ENCODE measurements around the gene PLA2G3. TPM values are rescaled to one million over a fixed set of nuclear protein-coding genes. Genes with fewer than 3 reads are reported as not detected.
A peak's percentile ranks its signal among the peaks of the same experiment; 100 is the strongest.

Gene PLA2G3
- total and polyA plus RNA-seq, 2 donors from 2014 or later, result 1.2 TPM; not detected in 1

GRCh38 chr22:31134688-31135087 is 5.6 kb downstream of the PLA2G3 start:
- TF ChIP-seq CTCF (IDR thresholded peaks at IDR 0.05; ENCODE audit: borderline replicate concordance, extremely low read depth, insufficient read depth), result no peak
- peaks cover 0 to 3% (median 0%) of the 10 kb centered on the region in 3 donors for H3K4me1 ChIP-seq (ENCODE audit: control insufficient read depth in 2 of 3, insufficient read depth in 2 of 3, low read depth in 1 of 3, low read length in 3 of 3)
- no peak overlapping the region for H3K4me3 ChIP-seq (ENCODE audit: low read length in 3 of 3)
- no peak overlapping the region for H3K9ac ChIP-seq (ENCODE audit: low read length in 3 of 3)
- no peaks in the 10 kb centered on the region for H3K36me3 ChIP-seq (ENCODE audit: control insufficient read depth in 2 of 3, insufficient read depth in 3 of 3, low read length in 3 of 3)
- intact Hi-C loops (cut with DNase I), result no loop called here
- no peak for DNase-seq
- FAIRE-seq, result no peak
- no peaks in the 10 kb centered on the region for H3K27me3 ChIP-seq (ENCODE audit: control insufficient read depth, insufficient read depth, low read length)
- H3K27ac ChIP-seq (ENCODE audit: low read depth in 2 of 2, low read length in 2 of 2), result no peak overlapping the region
- H3K9me3 ChIP-seq (ENCODE audit: control insufficient read depth in 2 of 3, insufficient read depth in 1 of 3, low read length in 3 of 3), result no peaks in the 10 kb centered on the region

DNA sequence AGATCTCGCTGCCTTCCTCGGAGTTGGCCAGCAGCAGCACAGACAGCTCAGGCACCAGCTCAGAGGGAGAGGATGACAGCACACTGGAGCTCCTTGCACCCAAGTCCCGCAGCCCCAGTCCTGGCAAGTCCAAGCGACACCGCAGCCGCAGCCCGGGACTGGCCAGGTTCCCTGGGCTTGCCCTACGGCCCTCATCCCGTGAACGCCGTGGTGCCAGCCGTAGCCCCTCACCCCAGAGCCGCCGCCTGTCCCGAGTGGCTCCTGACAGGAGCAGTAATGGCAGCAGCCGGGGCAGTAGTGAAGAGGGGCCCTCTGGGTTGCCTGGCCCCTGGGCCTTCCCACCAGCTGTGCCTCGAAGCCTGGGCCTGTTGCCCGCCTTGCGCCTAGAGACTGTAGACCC is 6.4 kb downstream of the PLA2G3 start:
- no peak for DNase-seq
- Histone ChIP-seq H3K27me3 (ENCODE audit: control insufficient read depth, insufficient read depth, low read length) (no peaks in the 10 kb centered on the region), H3K36me3 (ENCODE audit: control insufficient read depth in 2 of 3, insufficient read depth in 3 of 3, low read length in 3 of 3) (no peaks in the 10 kb centered on the region), H3K9ac (ENCODE audit: low read length in 3 of 3) (no peak overlapping the region), H3K9me3 (ENCODE audit: control insufficient read depth in 2 of 3, insufficient read depth in 1 of 3, low read length in 3 of 3) (no peaks in the 10 kb centered on the region), H3K4me3 (ENCODE audit: low read length in 3 of 3) (no peak overlapping the region), H3K27ac (ENCODE audit: low read depth in 2 of 2, low read length in 2 of 2) (no peak overlapping the region), H3K4me1 (ENCODE audit: control insufficient read depth in 2 of 3, insufficient read depth in 2 of 3, low read depth in 1 of 3, low read length in 3 of 3) (peaks cover 0 to 3% (median 0%) of the 10 kb centered on the region in 3 donors)
- TF ChIP-seq CTCF (IDR thresholded peaks at IDR 0.05; ENCODE audit: borderline replicate concordance, extremely low read depth, insufficient read depth), result no peak
- intact Hi-C loops (cut with DNase I), result no loop called here
- FAIRE-seq, result no peak

DNA sequence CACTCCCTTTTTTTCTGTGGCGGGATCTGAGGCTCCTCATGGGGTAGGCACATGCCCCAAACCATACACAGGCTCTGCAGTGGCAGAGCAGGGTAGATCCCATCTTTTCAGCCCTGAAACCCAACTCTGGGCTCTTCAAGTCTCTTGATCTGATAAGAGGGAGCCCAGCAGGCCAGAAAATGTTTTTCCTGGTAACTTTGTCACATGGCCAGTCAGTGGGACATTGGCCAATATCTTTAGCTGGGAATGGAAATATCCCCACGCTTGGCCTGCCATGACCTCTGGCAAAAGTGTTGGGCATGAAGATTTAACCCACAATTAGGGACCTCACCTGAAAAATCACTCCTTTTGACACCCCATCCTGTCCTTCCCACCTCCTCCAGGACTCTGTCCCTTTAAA is 9.4 kb downstream of the PLA2G3 start:
- no peak overlapping the region for H3K9ac ChIP-seq (ENCODE audit: low read length in 3 of 3)
- no peak for DNase-seq
- H3K27ac ChIP-seq (ENCODE audit: low read depth in 2 of 2, low read length in 2 of 2), result peak overlapping the region; percentile 55 to 91
- no peaks in the 10 kb centered on the region for H3K9me3 ChIP-seq (ENCODE audit: control insufficient read depth in 2 of 3, insufficient read depth in 1 of 3, low read length in 3 of 3)
- peaks cover 0 to 2% (median 0%) of the 10 kb centered on the region in 3 donors for H3K36me3 ChIP-seq (ENCODE audit: control insufficient read depth in 2 of 3, insufficient read depth in 3 of 3, low read length in 3 of 3)
- no peak for TF ChIP-seq CTCF (IDR thresholded peaks at IDR 0.05; ENCODE audit: borderline replicate concordance, extremely low read depth, insufficient read depth)
- H3K4me1 ChIP-seq (ENCODE audit: control insufficient read depth in 2 of 3, insufficient read depth in 2 of 3, low read depth in 1 of 3, low read length in 3 of 3), result peaks cover 0 to 8% (median 0%) of the 10 kb centered on the region in 3 donors
- H3K27me3 ChIP-seq (ENCODE audit: control insufficient read depth, insufficient read depth, low read length), result no peaks in the 10 kb centered on the region
- no peak overlapping the region for H3K4me3 ChIP-seq (ENCODE audit: low read length in 3 of 3)
- FAIRE-seq, result no peak
- intact Hi-C loops (cut with DNase I), result no loop called here

DNA sequence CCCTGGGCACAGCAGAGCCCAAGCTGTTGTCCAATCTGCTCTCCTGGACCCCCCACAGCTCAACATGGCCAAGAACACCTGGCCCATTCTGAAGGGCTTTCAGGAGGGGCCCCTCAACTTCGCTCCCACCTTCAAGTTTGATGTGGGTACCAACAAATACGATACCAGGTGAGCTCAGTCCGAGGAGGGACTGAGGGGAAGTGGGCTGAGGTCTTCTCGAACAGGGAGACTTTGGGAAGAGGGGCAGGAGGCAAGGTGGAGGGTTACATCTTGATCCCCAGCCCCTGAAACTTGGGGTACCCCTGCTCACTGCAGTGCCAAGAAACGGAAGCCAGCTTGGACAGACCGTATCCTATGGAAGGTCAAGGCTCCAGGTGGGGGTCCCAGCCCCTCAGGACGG is 12.2 kb downstream of the PLA2G3 start:
- DNase-seq, result no peak
- Histone ChIP-seq H3K9me3 (ENCODE audit: control insufficient read depth in 2 of 3, insufficient read depth in 1 of 3, low read length in 3 of 3) (no peaks in the 10 kb centered on the region), H3K27me3 (ENCODE audit: control insufficient read depth, insufficient read depth, low read length) (no peaks in the 10 kb centered on the region), H3K4me3 (ENCODE audit: low read length in 3 of 3) (no peak overlapping the region), H3K4me1 (ENCODE audit: control insufficient read depth in 2 of 3, insufficient read depth in 2 of 3, low read depth in 1 of 3, low read length in 3 of 3) (peaks cover 0 to 12% (median 0%) of the 10 kb centered on the region in 3 donors), H3K27ac (ENCODE audit: low read depth in 2 of 2, low read length in 2 of 2) (peak overlapping the region in 1 of 2 donors; percentile 25), H3K9ac (ENCODE audit: low read length in 3 of 3) (peak overlapping the region in 1 of 3 donors; percentile 12), H3K36me3 (ENCODE audit: control insufficient read depth in 2 of 3, insufficient read depth in 3 of 3, low read length in 3 of 3) (peaks cover 0 to 2% (median 0%) of the 10 kb centered on the region in 3 donors)
- intact Hi-C loops (cut with DNase I), result no loop called here
- no peak for TF ChIP-seq CTCF (IDR thresholded peaks at IDR 0.05; ENCODE audit: borderline replicate concordance, extremely low read depth, insufficient read depth)
- FAIRE-seq, result no peak

Measured in kidney (tissue), 14 donors.